Measurements from ENCODE around the gene WSB1. TPM values are rescaled to one million over a fixed set of nuclear protein-coding genes. Genes with fewer than 3 reads are reported as not detected.

Gene WSB1
- total and polyA plus RNA-seq, 9 of the 15 experiments (the other 6 are each of a cell fraction or from before 2014, with no cell fraction given) = 22.8 to 229 (median 81.1) TPM

DNA sequence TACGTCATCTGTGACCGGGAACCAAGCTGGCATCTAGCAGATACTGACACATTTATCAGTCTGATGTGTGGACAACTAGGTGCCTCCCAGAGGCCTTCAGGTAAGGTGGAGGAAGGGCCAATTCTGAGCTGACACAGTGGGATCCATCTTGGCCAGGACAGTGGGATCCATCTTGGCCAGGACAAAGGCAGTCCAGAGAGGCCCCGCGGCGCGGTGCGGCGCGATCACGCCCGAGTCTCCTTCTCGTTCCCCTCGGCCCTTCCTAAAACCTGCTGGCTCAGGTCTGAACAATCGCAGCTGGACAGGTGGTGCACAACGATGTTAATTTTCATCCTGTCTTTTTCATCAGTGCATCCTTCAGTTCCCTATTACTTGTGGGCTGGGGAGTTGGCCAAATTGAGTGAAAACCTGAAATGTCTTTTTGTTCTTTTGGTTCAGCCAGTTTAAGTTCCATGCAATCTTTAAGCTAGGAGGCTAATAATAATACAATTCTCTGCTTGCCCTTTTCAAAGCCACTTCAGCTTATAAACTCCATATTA lies 486 bp upstream of the WSB1 start (continued):
- TF ChIP-seq, protein P1, sequence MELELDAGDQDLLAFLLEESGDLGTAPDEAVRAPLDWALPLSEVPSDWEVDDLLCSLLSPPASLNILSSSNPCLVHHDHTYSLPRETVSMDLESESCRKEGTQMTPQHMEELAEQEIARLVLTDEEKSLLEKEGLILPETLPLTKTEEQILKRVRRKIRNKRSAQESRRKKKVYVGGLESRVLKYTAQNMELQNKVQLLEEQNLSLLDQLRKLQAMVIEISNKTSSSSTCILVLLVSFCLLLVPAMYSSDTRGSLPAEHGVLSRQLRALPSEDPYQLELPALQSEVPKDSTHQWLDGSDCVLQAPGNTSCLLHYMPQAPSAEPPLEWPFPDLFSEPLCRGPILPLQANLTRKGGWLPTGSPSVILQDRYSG (tag; conservative IDR thresholded peaks at IDR 0.05; ENCODE audit: low read depth) = peak; percentile 97
- TF ChIP-seq MYC (IDR thresholded peaks at IDR 0.05; ENCODE audit: low read depth, low read length) (no peak), MYC (CRISPR knock-in tag; IDR thresholded peaks at IDR 0.05; ENCODE audit: borderline replicate concordance, low read depth) (peak; percentile 75; the same call in 1 of the 2 replicates), ZNF217 (CRISPR knock-in tag; IDR thresholded peaks at IDR 0.05) (no peak), YBX1 (IDR thresholded peaks at IDR 0.05) (no peak), ZNF124 (CRISPR knock-in tag; IDR thresholded peaks at IDR 0.05) (no peak), POLR2AphosphoS2 (IDR thresholded peaks at IDR 0.05; ENCODE audit: low read length) (no peak), RBM17 (IDR thresholded peaks at IDR 0.05; ENCODE audit: borderline replicate concordance, low read depth, low read length) (no peak), GATAD2B (IDR thresholded peaks at IDR 0.05; ENCODE audit: borderline replicate concordance) (no peak), ZFP36 (IDR thresholded peaks at IDR 0.05; ENCODE audit: low read depth, low read length, partially characterized antibody) (no peak), ZNF140 (CRISPR knock-in tag; IDR thresholded peaks at IDR 0.05) (no peak), POLR3A (IDR thresholded peaks at IDR 0.05; ENCODE audit: borderline replicate concordance, extremely low read depth, insufficient read depth, insufficient read length) (no peak), HDAC6 (IDR thresholded peaks at IDR 0.05; ENCODE audit: low read depth, low read length) (no peak), ARID1B (IDR thresholded peaks at IDR 0.05) (no peak; the same call in 1 of the 2 replicates), CEBPB (tag; IDR thresholded peaks at IDR 0.05) (peak; percentile 46)
- TF ChIP-seq, protein P2, sequence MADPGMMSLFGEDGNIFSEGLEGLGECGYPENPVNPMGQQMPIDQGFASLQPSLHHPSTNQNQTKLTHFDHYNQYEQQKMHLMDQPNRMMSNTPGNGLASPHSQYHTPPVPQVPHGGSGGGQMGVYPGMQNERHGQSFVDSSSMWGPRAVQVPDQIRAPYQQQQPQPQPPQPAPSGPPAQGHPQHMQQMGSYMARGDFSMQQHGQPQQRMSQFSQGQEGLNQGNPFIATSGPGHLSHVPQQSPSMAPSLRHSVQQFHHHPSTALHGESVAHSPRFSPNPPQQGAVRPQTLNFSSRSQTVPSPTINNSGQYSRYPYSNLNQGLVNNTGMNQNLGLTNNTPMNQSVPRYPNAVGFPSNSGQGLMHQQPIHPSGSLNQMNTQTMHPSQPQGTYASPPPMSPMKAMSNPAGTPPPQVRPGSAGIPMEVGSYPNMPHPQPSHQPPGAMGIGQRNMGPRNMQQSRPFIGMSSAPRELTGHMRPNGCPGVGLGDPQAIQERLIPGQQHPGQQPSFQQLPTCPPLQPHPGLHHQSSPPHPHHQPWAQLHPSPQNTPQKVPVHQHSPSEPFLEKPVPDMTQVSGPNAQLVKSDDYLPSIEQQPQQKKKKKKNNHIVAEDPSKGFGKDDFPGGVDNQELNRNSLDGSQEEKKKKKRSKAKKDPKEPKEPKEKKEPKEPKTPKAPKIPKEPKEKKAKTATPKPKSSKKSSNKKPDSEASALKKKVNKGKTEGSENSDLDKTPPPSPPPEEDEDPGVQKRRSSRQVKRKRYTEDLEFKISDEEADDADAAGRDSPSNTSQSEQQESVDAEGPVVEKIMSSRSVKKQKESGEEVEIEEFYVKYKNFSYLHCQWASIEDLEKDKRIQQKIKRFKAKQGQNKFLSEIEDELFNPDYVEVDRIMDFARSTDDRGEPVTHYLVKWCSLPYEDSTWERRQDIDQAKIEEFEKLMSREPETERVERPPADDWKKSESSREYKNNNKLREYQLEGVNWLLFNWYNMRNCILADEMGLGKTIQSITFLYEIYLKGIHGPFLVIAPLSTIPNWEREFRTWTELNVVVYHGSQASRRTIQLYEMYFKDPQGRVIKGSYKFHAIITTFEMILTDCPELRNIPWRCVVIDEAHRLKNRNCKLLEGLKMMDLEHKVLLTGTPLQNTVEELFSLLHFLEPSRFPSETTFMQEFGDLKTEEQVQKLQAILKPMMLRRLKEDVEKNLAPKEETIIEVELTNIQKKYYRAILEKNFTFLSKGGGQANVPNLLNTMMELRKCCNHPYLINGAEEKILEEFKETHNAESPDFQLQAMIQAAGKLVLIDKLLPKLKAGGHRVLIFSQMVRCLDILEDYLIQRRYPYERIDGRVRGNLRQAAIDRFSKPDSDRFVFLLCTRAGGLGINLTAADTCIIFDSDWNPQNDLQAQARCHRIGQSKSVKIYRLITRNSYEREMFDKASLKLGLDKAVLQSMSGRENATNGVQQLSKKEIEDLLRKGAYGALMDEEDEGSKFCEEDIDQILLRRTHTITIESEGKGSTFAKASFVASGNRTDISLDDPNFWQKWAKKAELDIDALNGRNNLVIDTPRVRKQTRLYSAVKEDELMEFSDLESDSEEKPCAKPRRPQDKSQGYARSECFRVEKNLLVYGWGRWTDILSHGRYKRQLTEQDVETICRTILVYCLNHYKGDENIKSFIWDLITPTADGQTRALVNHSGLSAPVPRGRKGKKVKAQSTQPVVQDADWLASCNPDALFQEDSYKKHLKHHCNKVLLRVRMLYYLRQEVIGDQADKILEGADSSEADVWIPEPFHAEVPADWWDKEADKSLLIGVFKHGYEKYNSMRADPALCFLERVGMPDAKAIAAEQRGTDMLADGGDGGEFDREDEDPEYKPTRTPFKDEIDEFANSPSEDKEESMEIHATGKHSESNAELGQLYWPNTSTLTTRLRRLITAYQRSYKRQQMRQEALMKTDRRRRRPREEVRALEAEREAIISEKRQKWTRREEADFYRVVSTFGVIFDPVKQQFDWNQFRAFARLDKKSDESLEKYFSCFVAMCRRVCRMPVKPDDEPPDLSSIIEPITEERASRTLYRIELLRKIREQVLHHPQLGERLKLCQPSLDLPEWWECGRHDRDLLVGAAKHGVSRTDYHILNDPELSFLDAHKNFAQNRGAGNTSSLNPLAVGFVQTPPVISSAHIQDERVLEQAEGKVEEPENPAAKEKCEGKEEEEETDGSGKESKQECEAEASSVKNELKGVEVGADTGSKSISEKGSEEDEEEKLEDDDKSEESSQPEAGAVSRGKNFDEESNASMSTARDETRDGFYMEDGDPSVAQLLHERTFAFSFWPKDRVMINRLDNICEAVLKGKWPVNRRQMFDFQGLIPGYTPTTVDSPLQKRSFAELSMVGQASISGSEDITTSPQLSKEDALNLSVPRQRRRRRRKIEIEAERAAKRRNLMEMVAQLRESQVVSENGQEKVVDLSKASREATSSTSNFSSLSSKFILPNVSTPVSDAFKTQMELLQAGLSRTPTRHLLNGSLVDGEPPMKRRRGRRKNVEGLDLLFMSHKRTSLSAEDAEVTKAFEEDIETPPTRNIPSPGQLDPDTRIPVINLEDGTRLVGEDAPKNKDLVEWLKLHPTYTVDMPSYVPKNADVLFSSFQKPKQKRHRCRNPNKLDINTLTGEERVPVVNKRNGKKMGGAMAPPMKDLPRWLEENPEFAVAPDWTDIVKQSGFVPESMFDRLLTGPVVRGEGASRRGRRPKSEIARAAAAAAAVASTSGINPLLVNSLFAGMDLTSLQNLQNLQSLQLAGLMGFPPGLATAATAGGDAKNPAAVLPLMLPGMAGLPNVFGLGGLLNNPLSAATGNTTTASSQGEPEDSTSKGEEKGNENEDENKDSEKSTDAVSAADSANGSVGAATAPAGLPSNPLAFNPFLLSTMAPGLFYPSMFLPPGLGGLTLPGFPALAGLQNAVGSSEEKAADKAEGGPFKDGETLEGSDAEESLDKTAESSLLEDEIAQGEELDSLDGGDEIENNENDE (IDR thresholded peaks at IDR 0.05; ENCODE audit: low read depth, low read length) = no peak
